ENCODE data around the gene BOK. TPM values are rescaled to one million over a fixed set of nuclear protein-coding genes. Genes with fewer than 3 reads are reported as not detected.

BOK gene
- total RNA-seq, 1 experiment from 2014 or later, result 30.2 TPM

- Histone ChIP-seq H3K27ac (ENCODE audit: low read length) (no peak overlapping the region), H3K9me2 (replicated peaks; ENCODE audit: low read length) (no peaks in the 10 kb centered on the region), H3K36me3 (ENCODE audit: low read depth, low read length) (no peaks in the 10 kb centered on the region), H3K4me1 (ENCODE audit: insufficient read depth, low read length) (no peaks in the 10 kb centered on the region), H3K9me3 (ENCODE audit: low read length) (no peaks in the 10 kb centered on the region), H3K79me2 (ENCODE audit: low read length) (no peaks in the 10 kb centered on the region), H3K4me3 (ENCODE audit: low read length) (no peak overlapping the region), H3K4me2 (ENCODE audit: low read length) (no peak overlapping the region), H3F3A (ENCODE audit: low read length, unreplicated experiment) (no peaks in the 10 kb centered on the region), H2AFZ (ENCODE audit: low read length) (no peak overlapping the region), H4K20me1 (ENCODE audit: low read length) (no peaks in the 10 kb centered on the region), H3K27me3 (ENCODE audit: low read length) (no peaks in the 10 kb centered on the region), H3K9ac (ENCODE audit: low read length) (no peak overlapping the region)
- POLR2A ChIA-PET (ENCODE audit: unreplicated experiment), result no interaction called here
- CTCF ChIA-PET, result no interaction called here
- no peak for TF ChIP-seq EZH2 (IDR thresholded peaks at IDR 0.05; ENCODE audit: low read length, unreplicated experiment)
- DNase-seq (no peak), ATAC-seq (no peak)
- intact Hi-C loops (cut with micrococcal nuclease), result no loop called here
- BruUV-seq (replicated peaks), result no TSS peak
Measured at GRCh38 chr2:241516520-241516965, 42.0 kb upstream of the BOK start.

- intact Hi-C loops (cut with micrococcal nuclease), result no loop called here
- H3K36me3 ChIP-seq (ENCODE audit: low read depth, low read length), result no peaks in the 10 kb centered on the region
- H3K4me3 ChIP-seq (ENCODE audit: low read length), result no peak overlapping the region
- ChIA-PET CTCF (no interaction called here), POLR2A (ENCODE audit: unreplicated experiment) (no interaction called here)
- H3K9me3 ChIP-seq (ENCODE audit: low read length), result no peaks in the 10 kb centered on the region
- no peak overlapping the region for H3K27ac ChIP-seq (ENCODE audit: low read length)
- no TSS peak for BruUV-seq (replicated peaks)
- H2AFZ ChIP-seq (ENCODE audit: low read length), result no peak overlapping the region
- no peaks in the 10 kb centered on the region for H3K9me2 ChIP-seq (replicated peaks; ENCODE audit: low read length)
- DNase-seq (no peak), ATAC-seq (no peak)
- no peak overlapping the region for H3K9ac ChIP-seq (ENCODE audit: low read length)
- H3K4me2 ChIP-seq (ENCODE audit: low read length), result no peak overlapping the region
- H4K20me1 ChIP-seq (ENCODE audit: low read length), result no peaks in the 10 kb centered on the region
- H3K27me3 ChIP-seq (ENCODE audit: low read length), result no peaks in the 10 kb centered on the region
- no peaks in the 10 kb centered on the region for H3K4me1 ChIP-seq (ENCODE audit: insufficient read depth, low read length)
- TF ChIP-seq EZH2phosphoT487 (IDR thresholded peaks at IDR 0.05; ENCODE audit: borderline replicate concordance, low read length), result no peak
- no peak for TF ChIP-seq EZH2 (IDR thresholded peaks at IDR 0.05; ENCODE audit: low read length, unreplicated experiment)
- no peak for TF ChIP-seq CTCF (conservative IDR thresholded peaks at IDR 0.05; ENCODE audit: low read depth, low read length)
- H3F3A ChIP-seq (ENCODE audit: low read length, unreplicated experiment), result no peaks in the 10 kb centered on the region
- H3K79me2 ChIP-seq (ENCODE audit: low read length), result no peaks in the 10 kb centered on the region
Measured at GRCh38 chr2:241517297-241517696, 41.2 kb upstream of the BOK start.

- H3K27me3 ChIP-seq (ENCODE audit: low read length), result no peaks in the 10 kb centered on the region
- no peaks in the 10 kb centered on the region for H3K79me2 ChIP-seq (ENCODE audit: low read length)
- no peak for DNase-seq
- no peak overlapping the region for H3K9ac ChIP-seq (ENCODE audit: low read length)
- no peak overlapping the region for H3K4me3 ChIP-seq (ENCODE audit: low read length)
- H3K9me3 ChIP-seq (ENCODE audit: low read length), result no peaks in the 10 kb centered on the region
- intact Hi-C loops (cut with micrococcal nuclease), result no loop called here
- no peaks in the 10 kb centered on the region for H3K4me1 ChIP-seq (ENCODE audit: insufficient read depth, low read length)
- no peak overlapping the region for H3K4me2 ChIP-seq (ENCODE audit: low read length)
- H2AFZ ChIP-seq (ENCODE audit: low read length), result no peak overlapping the region
- H3K36me3 ChIP-seq (ENCODE audit: low read depth, low read length), result no peaks in the 10 kb centered on the region
- no TSS peak for BruUV-seq (replicated peaks)
- no peak for ATAC-seq
- ChIA-PET CTCF (no interaction called here), POLR2A (ENCODE audit: unreplicated experiment) (no interaction called here)
- H3K27ac ChIP-seq (ENCODE audit: low read length), result no peak overlapping the region
- no peaks in the 10 kb centered on the region for H4K20me1 ChIP-seq (ENCODE audit: low read length)
- TF ChIP-seq EZH2phosphoT487 (IDR thresholded peaks at IDR 0.05; ENCODE audit: borderline replicate concordance, low read length) (no peak), EZH2 (IDR thresholded peaks at IDR 0.05; ENCODE audit: low read length, unreplicated experiment) (no peak), CTCF (conservative IDR thresholded peaks at IDR 0.05; ENCODE audit: low read depth, low read length) (no peak)
- H3F3A ChIP-seq (ENCODE audit: low read length, unreplicated experiment), result no peaks in the 10 kb centered on the region
- H3K9me2 ChIP-seq (replicated peaks; ENCODE audit: low read length), result no peaks in the 10 kb centered on the region
Measured at GRCh38 chr2:241519669-241520068, 38.9 kb upstream of the BOK start.

All from PC-3 (cell line).